NCI-H146 treated with DMSO at 0.1 percent for 48 hours (cell line): ENCODE measurements around the gene KCNIP4.

Experiments
- DNase-seq: peaks from one replicate; lab custom pipeline; 2025; ENCODE audit not compliant: unreplicated experiment; lab: John Stamatoyannopoulos, UW

The KCNIP4 gene

DNA sequence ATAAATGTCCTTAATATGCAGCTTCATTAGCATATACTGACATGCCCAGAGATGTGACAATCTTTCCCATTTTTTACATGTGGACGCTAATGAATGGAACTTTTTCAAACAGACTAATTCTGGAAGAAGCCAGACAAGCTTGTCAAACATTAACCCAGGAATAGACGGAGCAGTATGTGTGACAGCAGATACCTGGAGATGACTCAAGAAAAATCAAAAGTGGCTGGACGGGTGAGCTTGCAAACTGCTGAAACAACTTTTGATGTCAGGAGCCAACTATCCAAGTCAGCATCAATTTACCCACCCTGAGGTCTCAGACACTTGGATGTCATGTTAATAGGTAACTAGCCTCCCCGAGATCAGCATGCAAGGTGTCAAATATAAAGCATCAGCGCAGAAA, 1065.3 kb downstream of the KCNIP4 start:
- DNase-seq = no peak

DNA sequence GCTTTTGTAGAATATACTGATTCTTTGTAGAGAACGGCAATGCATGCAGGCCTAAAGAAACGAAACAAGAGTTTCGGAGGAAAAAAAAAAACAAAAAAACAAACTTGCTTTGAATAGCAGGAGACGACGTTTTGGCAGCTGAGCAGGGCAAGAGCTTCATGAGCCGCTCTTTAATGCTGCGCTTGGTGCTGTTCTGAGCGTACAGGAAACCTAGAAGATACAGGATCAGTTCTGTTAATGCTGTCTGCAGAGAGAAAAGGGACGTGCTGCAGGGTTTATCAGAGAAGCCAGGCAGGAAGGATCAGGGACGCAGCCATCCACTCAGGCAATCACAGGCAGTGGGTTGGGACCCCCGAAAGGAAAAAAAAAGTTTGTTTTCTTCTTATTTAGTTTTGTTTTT, 1066.1 kb downstream of the KCNIP4 start:
- no peak for DNase-seq

DNA sequence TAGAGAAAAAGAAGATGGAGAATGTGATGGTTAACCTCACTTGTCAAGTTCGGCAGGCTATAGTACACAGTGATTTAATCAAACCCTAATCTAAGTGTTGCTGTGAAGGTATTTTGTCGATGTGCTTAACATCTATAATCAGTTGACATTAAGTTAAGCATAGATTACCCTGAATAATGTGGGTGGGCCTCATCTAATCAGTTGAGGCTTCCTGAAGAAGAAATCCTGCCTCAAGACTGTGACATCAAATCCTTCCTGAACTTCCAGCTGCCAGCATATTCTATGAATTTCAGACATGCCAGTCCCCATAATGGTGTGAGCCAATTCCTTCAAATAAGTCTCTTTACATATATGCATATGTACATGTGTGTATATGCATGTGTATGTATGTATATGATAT, 1066.9 kb downstream of the KCNIP4 start:
- no peak for DNase-seq

DNA sequence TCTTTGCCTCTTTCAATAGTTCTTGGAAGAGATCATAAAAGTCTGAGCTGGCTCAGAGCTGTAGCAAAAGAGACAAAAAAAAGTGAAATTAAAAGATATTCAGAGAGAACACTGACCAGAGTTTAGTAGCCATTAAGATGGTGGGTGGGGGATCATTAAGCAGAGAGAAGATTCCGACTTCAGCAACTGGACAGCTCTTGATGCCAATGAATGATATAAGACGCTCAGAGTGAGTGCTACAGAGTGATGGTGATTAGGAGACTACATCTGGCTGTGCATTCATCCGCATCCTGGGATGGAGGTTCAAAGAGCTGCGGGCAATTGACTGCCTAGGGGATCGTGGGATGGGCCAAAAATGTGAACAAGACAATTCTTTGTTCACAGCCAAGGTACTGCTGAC, 1069.8 kb downstream of the KCNIP4 start:
- no peak for DNase-seq

DNA sequence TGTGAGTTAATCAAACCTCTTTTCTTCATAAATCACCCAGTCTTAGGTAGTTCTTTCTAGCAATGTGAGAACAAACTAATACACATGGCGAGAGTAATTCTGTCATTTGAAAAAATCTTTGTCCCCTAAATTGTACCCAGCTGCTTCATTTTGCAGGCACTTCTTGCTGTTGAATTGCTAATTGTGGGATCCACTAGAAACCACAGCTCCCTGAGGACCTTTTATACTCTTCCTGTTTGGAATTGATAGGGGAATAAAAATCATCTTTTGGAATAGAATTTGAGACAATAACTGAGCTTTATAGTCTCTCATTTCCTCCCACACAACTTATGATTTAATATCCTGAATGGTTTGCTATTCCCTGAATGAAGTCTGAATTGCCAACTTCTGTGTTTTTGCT, 1078.1 kb downstream of the KCNIP4 start:
- no peak for DNase-seq

DNA sequence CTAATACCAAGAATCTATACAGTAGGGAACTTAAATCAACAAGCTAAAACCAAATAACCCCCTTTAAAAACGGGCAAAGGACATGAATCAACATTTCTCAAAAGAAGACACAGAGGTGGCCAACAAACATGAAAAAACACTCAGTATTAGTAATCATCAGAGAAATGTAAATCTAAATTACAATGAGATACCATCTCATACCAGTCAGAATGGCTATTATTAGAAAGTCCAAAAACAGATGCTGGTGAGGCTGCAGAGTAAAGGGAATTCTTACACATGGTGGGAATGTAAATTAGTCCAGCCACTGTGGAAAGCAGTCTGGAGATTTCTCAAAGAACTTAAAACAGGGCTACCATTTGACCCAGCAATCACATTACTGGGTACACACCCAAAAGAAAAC, 1080.5 kb downstream of the KCNIP4 start:
- no peak for DNase-seq

DNA sequence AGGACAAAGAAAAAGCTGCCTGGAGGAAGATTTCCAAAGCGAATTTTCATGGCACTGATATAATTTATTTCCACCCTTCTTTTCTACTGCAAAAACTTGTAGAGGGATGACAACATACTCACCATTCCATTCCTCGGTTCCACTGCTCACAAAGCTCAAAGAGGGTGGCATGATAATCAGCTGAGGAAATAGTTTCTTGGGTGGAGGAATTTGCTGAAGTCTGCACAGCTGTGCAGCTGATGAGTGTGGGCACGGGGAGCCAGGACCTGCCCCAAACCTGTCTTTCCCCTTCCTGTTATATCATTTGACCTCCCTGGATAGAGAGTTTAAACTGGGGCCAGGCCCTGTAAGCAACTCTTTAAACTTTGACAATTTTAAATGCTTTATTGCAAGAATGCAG, 1087.7 kb downstream of the KCNIP4 start:
- DNase-seq = no peak

DNA sequence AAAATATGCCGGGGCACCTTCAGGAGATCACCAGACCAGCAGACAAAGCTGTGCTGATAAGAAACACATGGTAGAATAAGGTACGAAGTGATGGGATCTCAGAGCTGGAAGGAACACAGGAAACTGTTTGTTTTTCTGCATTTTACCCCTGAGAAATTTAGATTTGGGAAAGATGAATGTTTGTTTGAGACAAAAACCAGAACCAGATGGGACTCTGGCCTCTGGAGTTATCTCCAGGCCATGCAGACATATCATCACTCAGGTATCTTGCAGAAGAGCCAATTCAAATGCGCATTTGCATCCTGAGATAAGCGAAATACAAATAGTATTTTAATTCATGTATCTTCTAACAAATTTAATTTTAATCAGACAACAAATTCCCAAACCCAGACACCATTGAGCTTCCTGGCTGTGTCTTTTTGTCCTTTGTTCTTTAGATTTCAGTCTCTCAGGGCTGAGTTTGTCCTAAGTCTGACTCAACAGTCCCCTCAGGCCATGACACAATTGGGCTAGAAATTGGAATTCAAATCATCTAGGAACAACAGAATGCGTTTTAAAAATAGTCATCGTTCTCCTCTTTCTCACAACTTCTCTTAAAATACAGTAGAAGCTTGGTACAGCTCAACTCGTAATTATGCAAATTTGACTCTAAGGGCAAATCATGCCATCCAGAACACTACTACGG, 1089.3 kb downstream of the KCNIP4 start:
- no peak for DNase-seq

DNA sequence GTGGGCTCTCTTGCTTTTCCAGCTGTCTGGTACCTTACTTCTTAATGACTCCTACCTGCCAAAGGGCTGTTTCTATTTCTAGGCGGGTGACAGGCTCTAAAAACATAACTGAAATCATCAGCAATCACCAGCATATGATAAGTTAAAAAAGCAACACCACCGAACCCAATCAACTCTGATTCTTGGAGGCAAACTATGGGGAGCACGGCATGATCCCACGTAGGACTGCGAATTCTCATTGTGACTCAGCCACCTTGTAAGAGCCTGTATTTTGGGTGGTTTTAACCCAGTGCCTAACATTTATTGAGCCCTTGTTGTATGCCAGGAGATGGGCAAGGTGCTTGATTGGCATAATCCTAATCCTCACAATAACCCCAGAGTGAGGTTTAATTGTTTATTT, 1091.5 kb downstream of the KCNIP4 start:
- DNase-seq = no peak

DNA sequence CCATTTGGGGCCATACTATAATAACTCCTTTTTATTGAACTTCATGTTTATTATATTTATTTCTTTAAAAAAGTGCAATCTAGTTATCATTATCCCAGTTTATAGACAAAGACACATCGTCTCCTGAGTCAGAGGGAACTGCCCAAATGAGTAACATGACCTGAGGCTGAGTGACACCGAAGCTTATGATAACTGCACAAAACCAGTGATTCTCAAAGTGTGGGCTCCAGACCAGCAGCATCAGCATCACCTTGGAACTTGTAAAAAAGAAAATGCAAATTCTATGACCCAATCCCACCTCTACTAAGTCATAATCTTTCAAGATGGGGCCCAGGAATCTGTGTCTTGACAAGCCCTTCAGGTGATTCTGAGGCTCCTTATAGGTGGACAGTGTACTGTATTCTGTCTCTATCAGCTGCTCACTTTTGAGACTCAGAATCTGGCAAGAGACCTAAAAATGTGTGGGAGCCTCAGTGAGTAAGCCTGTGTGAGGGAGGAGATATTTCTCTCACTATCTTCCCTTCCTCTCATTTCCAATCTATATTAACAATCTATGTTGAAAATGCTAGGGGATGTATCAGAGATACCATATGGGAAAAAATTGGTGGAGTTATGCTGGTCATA, 1101.3 kb downstream of the KCNIP4 start:
- no peak for DNase-seq

DNA sequence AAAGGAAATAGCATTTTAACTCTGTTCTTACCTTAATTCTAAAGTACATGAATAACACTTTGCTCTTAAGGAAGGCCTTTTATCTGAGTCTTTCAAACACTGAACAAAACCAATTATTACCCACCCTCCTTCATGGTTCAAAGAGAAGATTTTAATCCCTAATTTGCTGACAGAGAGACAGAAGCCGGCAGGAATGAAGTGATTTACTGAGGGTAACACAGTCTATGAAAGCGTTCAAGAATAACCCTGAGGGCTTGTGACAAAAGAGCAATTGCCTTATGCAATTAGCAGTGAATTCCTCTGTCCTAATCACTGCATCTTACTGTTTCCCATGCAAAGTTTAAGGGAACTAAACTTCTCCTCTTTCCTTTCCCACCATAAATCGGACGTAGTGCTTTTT, 1104.3 kb downstream of the KCNIP4 start:
- no peak for DNase-seq

DNA sequence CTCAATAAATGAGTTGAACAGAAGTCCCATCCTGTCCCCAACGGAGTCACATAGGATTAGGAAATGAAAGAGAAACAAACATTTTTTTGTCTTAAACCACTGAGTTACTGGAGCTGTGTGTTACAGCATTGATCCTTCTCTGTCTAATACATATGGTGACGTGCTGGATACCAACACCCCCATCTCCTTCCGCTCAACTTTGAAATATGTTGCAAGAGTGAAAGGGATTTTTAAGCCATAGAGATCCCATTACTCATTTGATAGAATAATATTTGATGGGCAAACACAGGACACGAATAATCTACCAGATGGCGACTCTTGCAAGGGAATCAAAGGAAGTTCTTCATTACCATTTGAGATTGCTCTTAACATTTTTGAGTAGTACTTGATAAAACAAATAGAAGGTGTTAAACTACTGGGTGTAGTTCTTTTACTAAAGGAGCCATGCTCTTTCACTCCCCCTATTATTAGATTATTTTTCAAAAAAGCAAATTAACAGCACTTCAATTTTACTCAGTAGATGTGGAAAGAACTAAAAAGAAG, 1107.9 kb downstream of the KCNIP4 start:
- no peak for DNase-seq

DNA sequence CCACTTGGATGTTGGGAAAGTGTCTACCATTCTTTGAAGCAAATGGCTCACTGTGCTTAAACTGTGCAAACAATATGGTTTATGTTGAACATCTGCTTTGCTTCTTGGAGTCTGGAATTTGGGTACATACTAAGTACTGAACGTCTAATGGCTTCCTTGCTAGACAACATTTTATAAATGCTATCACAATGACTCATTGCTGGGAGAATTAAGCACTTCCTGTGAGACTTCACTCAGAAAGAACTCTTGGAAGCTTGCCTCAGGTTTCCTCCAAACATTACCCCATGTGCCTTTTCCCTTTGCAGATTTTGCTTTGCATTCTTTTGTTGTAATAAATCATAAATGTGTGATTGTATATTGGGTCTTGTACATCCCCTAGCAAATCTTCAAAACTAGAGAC, 1108.6 kb downstream of the KCNIP4 start:
- DNase-seq = no peak

DNA sequence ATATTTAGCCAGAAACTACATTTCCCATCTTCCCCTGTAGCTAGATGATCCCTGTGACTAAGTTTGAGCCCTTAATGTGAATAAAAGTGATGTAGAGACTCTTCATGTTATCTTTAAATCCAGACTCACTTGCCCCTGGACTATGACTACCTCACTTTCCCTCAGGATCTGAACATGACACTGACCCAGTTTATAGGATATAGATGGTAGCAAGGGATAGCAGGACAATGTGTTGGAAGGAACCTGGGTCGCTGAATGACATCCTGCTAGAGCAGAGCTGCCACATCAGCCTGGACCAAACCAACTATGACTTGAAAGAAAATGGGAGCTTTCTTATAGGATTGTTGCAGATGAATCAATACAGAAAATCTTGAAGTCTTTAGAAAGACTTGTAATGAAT, 1110.1 kb downstream of the KCNIP4 start:
- DNase-seq = no peak

DNA sequence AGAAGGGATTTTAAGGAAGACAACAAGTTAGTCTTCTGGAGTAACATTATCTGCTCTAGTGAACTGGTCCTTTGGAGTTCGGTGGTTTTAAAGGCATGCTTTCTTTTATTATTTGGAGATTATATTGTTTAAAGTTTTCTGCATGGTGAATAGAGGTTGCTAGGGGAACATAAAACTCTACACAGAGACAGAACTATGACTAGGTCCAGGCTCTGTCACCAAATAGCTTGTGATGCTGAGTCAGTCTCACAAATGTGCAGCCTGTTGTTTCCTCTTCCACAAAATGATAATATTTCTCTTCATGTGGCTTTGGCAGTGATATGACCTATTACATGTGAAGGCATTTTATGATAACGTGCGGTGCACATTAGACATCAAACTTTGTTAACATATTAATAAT, 1115.7 kb downstream of the KCNIP4 start:
- DNase-seq = no peak

DNA sequence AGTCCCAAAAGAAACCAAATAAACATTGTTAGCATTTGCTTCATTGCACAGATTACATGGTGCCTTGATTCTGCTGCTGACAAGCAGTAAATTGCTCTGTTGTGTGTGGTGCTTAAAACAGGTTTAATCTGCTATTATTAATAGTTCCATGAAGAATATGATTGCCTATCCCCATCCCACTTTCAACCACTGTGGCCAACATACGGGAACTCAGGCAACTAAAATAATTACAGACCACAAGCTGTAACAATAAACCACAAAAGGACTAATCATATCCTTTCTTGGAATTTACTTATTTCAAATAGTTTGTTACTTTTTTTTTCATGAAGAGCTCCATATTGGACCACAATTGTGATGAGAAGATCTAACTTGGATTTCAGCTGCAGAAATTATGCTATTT, 1116.8 kb downstream of the KCNIP4 start:
- DNase-seq = no peak

DNA sequence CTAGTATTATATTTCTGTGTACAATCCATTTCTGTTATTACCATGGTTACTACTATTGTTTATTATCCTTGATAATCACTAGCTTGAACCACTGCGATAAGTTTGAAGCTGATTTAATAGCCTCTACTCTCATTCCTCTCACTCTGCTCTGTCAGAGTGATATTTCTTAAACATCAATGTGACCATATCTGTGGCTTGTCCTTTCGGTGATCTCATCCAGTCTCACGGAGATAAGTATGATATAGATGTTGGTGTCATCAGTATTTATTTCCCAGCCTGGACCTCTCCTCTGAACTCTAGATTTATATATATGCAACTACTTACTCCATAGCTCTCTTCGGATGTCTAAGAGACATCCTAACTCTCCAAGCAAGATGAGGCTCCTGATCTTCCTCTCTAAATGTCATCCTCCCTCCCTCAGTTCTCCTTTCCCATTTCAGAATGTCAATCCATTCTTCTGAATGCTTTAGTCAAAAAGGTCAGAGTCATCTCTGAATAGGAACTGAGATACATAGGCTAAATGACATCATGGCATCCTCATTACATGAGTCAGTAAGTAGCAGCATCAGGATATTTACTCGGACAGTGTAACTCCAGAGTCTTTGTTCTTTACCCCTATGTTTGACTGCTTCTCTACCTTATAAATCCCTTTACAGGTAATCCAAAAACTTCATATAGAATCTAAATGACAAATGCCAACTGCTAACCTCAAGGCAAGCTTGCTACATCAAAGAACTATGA, 1118.8 kb downstream of the KCNIP4 start:
- DNase-seq = no peak

DNA sequence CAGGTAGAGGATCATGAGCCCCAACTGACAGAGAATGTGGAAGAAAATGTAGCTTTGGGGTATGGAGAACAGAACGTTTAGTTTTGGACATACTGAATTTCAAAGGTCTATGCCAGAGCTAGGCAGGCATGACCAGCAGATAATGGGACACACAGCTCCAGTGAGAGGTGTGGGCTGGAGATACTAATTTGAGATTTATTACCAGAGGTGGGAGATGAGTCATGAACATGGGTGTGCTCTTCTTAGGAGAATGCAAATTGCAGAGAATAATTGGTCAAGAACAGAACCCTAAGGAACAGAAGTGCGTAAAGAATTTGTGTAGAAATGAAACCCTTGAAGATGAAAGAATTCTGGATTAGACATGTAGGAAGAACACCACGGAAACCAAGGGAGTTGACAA, 1123.1 kb downstream of the KCNIP4 start:
- no peak for DNase-seq

DNA sequence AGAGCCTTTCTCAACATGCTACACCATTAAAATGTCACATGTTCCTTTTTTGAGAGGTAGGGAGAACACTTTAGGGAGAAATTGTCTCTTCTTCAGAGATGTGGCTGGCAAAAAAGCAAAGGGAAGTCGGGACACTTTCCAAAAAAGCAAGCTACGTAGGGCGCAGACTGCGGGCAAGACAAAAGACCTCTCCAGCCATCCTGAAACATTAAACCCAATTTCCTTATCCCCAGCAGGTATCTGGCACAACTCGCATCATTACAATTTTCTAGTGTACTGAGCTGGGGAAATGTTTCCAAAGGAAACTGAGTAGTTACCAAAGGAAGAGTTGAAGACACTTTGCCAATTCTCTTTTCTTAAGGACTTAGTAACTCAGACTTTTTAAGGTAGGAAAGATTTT, 1132.3 kb downstream of the KCNIP4 start:
- DNase-seq = no peak

DNA sequence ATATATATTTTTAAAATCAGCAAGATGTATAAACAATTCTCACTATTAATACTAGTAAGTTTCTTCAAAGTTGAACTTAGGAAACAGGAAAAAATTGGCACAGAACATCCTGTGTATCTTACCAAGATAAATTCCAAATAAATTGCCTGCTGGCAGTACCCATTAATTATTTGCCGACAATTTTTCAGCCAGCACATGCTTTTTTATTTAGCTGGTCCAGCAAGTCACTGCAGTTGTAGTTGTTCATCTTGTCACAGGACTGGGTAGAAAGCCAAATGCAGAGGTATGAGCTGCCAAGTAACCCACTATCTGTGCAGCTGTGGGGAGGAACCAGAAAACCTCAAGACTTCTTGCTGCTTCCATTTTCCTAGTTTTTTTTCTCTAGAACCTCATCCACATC, 1134.9 kb downstream of the KCNIP4 start:
- no peak for DNase-seq

DNA sequence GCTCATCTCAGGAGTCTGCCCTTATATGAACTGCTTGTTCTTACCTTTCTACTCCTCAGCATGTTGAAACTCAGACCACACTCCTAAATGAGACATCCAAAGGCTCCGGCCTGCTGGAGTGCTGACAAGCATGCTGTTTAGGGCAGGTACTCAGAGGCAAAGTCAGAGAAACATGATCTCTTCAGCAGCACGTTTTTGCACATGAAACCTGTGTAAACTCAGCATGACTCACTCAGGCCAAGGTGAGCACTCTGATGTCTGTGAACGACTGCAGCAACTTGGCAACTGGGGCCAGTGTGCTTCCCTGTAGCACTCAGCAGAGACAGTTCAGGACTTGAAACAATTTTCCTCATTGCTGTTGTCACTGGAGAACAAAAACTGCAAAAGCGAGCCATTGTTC, 1138.8 kb downstream of the KCNIP4 start:
- DNase-seq = no peak

DNA sequence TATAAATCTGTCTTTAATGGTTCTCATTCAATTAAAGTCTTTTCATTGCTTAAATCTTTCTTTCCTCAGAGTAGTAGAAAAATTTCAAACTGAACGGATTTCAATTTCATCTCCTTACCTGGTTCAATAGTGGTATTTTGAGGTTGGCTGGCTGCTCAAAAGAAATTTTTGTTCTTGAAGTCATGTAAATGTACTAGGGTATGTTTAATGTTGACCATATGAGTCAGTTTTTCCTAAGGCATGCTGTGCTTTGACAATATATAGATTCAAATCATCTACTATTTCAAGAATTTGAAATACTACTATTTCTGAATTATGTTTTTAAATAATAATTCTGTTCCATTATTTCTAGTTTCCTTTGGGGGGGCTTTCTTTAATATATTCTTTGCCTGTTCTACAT, 1142.9 kb downstream of the KCNIP4 start:
- no peak for DNase-seq
